GM19238 (cell line): ENCODE data around the gene PDZD7.

Source experiments
- DNase-seq: peaks from one replicate; pipeline ENCODE4 v3.0.0; 2011; ENCODE audit warnings: low spot score; ENCODE audit not compliant: insufficient read length

Gene PDZD7

GRCh38 chr10:101031128-101031795, at the start of gene PDZD7, which contains the start of gene SFXN3:
Gene PDZD7 (minus strand): TSS chr10:101031129. CDS start chr10:101030219, 910 bp downstream.
Gene SFXN3 (plus strand): TSS chr10:101031234. CDS start chr10:101034695, 3,461 bp downstream.
- peak; percentile 96 for DNase-seq

DNA sequence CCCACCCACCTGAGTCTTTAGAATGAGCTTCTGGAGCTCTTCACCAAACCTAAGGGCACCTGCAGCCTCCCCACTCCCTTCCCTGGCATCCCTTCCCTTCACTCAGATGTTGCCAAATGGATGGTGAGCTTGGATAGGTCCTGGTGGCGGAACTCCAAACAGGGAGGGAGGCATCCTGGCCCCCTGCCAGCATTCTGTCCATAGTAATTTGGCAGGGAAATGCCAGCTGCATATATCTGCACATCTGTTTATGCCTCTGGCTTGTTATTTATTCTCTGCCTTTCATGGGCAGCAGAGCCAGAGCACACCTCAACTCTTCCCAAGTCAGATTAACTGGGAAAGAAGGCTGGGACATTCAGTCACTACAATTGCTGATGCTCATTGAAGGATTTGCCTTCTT, 48.9 kb upstream of the PDZD7 start:
- no peak for DNase-seq

DNA sequence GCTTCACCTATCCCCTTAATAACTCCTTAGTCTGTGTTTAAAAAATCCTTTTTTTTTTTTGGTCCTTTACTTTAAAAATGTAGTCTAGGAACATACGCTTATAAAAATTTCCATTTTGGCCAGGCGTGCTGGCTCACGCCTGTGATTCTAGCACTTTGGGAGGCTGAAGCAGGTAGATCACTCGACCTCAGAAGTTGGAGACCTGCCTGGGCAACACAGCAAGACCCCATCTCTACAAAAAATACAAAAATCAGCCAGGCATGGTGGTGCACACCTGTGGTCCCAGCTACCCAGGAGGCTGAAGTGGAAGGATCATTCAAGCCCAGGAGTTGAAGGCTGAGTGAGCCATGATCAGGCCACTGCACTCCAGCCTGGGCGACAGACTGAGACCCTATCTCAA, 45.7 kb upstream of the PDZD7 start:
- no peak for DNase-seq

GRCh38 chr10:101075775-101076174, 44.8 kb upstream of the PDZD7 start:
- no peak for DNase-seq

DNA sequence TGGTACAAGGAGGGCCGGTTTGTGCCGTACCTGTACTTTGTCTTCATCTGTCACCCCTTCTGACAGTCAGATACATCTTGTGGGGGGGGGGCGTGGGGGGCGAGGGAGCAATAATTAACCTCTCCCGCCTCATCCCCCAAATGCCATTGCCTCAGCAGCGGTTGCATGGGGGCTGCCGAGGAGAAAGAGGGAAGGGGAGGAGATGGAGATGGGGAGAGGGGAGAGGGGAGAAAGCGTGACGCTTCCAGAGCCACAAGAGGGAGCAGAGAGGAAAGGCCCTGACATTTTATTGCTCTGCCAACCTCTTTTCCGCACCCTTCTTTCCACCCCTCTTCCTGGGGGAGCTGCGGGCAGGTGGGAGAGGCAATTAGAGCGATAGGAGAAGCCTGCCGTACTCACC, 42.7 kb upstream of the PDZD7 start:
- no peak for DNase-seq

- DNase-seq, result no peak
Observed at GRCh38 chr10:101072923-101073322, 42.0 kb upstream of the PDZD7 start.

DNA sequence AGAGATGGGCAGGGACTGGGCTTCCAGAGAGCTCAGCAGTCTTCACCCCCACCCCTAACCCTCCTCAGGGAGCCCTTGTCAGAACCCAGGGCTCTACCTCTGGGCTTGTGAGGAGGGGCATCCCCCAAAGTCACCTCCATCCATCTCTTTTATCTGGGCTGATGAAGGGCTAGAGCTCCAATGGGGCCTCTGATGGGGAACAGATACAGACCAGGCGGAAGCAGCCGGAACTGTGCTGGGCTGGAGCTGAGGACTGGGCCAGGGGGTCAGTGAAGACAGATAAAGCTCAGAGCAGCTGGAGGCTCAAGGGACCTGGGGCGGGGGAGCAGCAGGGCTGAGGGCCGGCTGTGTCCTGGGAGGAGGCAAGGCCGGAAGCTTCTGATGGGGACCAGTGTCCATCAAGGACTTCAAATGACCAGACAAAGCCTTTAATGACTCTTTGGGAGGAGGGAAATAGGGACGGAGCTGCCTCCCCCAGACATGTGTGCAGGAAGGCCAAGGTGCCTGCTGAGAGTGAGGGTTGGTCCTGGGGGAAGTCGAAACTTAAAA, 41.0 kb upstream of the PDZD7 start:
- no peak for DNase-seq

GRCh38 chr10:101071267-101071884, 40.4 kb upstream of the PDZD7 start:
- DNase-seq, result no peak

GRCh38 chr10:101070098-101070497, 39.2 kb upstream of the PDZD7 start:
- no peak for DNase-seq

DNA sequence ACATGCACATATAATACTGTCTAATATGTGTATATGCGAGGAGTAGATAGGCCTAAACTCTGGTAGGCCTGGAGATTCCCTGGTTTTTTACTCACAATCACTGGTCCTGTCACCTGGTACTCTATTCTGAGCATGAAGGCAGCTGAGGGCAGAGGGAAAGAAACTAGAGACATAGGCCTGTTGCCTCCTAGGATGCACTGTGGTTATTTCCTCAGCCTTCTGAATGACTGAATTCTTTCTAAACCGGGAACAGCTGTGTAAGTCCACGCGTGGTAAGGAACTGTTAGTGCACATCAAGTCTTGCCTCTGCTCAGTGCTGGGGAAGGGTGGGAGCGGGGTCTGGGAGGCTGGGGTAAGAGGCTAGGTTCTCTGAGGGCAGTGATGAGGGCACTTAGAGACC, 38.5 kb upstream of the PDZD7 start:
- no peak for DNase-seq

DNA sequence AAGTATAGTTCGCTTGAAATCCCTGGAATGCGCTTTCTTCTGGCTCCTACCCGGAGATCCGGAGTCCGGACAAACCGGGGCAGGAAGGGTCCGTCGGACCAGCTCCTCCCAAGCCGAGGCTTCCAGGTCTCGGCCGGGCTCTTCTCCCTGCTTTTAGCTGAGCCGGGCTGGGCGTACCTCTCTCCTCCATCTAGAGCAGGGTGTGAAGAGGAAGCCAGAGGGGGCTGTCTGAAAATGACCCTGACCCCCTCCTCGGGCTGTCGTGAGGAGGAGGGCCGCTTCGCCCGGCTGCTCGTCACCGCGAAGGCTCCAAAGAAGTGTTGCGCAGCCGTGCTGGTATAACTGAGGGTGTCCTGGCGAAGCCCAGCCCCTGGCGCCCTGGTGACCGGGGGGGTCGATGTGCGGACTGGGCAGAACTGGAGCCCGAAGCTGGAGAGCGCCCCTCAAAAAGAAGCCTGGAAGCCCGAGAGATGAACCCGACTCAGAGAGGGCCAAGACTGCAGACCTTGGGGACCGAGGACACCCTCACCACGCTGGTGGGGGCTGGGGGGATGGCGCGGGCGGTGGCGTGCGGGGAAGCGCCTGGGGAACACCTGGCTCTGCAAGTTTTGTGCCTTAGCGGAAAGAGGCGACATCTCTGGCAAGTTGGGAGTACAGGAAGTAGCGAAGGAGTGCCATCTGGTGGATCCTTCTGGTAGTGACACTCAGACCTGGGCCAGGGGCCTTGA, 36.6 kb upstream of the PDZD7 start:
- DNase-seq, result peak; percentile 79

- DNase-seq, result no peak
Observed at GRCh38 chr10:101066896-101067355, 36.0 kb upstream of the PDZD7 start.

GRCh38 chr10:101066146-101066895, 35.4 kb upstream of the PDZD7 start:
- peak; percentile 62 for DNase-seq

DNA sequence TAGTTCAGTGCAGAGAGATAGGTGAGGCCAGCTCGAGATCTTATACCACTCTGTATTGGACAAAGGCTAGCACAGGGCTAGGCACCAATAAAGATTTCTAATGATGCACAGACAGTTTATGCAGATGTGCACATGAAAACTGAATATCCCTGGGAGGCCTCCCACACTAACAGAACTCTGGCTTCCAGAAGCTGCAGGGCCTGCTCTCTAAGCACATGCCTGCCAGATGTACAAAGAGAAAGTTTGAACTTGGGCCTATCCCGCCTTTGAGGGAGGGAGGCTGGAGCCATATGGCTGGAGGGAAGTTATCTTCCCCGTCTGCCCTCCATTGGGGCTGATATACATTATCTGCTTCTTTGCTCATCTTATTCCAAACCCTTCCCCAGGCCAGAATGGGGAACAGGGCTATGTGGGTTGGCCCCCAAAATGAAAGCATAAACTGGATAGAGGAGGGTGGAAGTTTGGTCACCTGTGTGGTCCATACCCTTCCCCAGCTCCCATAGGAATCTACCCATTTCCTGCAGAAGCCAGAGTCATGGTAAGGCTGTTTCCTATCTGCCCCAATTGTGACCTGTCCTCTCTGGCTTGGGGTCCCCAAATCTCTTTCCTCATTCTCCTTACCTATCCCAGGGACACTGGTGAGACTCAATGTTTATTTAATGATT, 34.7 kb upstream of the PDZD7 start:
- no peak for DNase-seq

DNA sequence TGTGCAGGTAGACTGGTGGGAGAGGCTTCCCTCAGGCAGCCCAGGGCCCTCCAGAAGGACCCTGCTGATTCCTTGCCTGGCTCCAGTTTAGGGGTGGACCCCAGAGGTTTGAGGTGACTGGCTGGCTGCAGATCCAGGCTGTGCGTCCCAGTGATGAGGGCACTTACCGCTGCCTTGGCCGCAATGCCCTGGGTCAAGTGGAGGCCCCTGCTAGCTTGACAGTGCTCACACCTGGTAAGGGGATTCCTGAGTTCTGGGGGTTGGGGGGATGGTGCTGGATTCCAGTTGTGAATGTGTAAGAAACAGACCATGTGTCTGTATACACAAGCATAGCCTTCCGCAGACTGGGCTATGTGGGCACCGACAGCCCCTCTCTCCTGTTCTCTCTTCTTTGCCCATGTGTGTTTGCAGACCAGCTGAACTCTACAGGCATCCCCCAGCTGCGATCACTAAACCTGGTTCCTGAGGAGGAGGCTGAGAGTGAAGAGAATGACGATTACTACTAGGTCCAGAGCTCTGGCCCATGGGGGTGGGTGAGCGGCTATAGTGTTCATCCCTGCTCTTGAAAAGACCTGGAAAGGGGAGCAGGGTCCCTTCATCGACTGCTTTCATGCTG, 33.6 kb upstream of the PDZD7 start:
- no peak for DNase-seq

DNA sequence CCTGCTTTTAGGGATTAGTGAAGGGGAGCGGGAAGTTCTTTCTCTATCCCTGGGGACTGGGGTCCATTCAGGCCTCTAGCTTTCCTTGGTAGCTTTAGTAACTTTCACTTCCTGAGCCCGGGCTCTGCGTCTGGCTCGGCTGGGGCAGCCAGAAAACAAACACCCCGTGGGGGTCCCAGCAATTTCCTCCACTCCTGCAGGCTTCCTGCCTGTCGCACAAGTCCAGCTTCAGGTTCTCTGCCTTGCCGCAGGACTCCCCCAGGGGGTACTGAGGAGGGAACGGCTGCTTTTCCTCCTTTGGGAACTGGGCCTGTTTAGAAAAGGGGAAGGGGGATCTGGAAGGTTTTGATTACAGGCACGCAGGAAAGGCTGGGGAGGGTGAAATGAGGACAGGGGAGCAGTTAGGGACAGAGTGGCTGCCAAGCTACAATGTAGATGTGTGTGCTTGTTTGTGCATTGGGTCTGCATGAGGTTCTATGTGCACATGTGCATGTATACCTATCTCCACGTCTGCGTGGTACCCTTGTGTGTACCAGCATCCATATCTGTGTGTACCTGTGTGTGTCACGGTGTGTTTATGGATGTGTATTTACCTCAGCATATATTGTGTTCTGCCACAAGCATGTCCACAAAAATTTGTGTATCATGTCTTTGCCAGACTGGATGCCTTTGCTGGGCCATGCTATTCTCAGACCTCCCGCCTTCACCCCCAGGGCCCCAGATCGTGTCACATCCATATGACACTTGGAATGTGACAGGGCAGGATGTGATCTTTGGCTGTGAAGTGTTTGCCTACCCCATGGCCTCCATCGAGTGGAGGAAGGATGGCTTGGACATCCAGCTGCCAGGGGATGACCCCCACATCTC, 32.9 kb upstream of the PDZD7 start:
- no peak for DNase-seq

DNA sequence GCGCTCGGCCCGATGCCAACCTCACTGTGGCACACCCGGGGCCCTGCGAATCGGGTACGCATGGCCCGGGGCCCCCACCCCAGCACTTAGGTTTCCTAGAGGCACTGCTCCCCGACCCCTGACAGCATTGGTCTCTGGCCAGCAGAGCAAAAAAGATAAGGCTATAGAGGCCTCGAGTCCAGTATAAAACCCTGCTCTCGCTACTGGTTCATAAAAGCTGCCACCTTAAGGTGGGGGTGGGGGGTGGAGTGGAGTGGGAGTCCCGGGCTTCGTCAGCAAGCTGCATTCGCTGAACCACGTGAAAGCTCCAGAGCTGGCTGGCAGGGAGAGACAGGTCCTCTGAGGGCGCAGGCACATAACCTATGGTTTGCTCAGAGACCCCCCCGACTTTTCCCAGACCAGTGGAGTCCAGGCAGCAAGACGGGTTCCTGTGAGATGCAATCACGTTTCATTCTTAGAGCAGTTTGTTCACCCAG, 32.2 kb upstream of the PDZD7 start:
- DNase-seq, result no peak

DNA sequence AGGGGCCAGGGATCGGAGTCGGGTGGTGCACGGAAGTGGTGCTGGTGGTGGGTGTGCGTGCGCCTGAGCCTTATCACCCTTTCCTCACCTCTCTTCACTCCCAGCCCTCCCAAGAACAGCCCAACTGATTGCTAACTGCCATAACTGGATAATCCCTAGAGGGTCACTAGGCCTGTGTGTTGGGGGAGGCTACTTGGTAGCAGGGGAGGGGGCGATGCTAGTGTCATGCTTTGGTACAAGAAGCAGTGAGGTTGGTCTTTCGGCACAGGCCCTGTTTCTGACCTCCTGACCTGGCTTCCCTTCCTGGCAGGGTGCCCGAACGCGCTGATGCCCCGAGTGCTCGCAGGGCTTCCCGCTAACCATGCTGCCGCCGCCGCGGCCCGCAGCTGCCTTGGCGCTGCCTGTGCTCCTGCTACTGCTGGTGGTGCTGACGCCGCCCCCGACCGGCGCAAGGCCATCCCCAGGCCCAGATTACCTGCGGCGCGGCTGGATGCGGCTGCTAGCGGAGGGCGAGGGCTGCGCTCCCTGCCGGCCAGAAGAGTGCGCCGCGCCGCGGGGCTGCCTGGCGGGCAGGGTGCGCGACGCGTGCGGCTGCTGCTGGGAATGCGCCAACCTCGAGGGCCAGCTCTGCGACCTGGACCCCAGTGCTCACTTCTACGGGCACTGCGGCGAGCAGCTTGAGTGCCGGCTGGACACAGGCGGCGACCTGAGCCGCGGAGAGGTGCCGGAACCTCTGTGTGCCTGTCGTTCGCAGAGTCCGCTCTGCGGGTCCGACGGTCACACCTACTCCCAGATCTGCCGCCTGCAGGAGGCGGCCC, 31.5 kb upstream of the PDZD7 start:
- DNase-seq, result no peak
